ENCODE measurements around the gene FBLN1. TPM values are rescaled to one million over a fixed set of nuclear protein-coding genes. Genes with fewer than 3 reads are reported as not detected.
A peak's percentile ranks its signal among the peaks of the same experiment; 100 is the strongest.
"Not testable (repeated sequence)": the region's sequence is repeated elsewhere in the genome, so short reads cannot be mapped to it uniquely, and the experiment has no call there.

FBLN1 gene
- polyA plus RNA-seq, 1 experiment: 241 TPM

GRCh38 chr22:45600790-45601730 lies 98.4 kb downstream of the FBLN1 start:
- peak; percentile 42 for DNase-seq (ENCODE audit: low read depth, low spot score)
- ChIA-PET CTCF (no interaction called here), POLR2A (no interaction called here)
- H3K27me3 ChIP-seq (ENCODE audit: control insufficient read depth, insufficient read depth, low read length): no peaks in the 10 kb centered on the region
- no peak overlapping the region for H3K27ac ChIP-seq (ENCODE audit: low read depth, low read length)
- H3K4me3 ChIP-seq (ENCODE audit: low read depth, low read length): no peak overlapping the region
- peaks cover 3% of the 10 kb centered on the region for H3K9me3 ChIP-seq (ENCODE audit: control insufficient read depth, insufficient read depth, low read length)
- TF ChIP-seq, protein P1, sequence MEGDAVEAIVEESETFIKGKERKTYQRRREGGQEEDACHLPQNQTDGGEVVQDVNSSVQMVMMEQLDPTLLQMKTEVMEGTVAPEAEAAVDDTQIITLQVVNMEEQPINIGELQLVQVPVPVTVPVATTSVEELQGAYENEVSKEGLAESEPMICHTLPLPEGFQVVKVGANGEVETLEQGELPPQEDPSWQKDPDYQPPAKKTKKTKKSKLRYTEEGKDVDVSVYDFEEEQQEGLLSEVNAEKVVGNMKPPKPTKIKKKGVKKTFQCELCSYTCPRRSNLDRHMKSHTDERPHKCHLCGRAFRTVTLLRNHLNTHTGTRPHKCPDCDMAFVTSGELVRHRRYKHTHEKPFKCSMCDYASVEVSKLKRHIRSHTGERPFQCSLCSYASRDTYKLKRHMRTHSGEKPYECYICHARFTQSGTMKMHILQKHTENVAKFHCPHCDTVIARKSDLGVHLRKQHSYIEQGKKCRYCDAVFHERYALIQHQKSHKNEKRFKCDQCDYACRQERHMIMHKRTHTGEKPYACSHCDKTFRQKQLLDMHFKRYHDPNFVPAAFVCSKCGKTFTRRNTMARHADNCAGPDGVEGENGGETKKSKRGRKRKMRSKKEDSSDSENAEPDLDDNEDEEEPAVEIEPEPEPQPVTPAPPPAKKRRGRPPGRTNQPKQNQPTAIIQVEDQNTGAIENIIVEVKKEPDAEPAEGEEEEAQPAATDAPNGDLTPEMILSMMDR (IDR thresholded peaks at IDR 0.05; ENCODE audit: low read depth, low read length): no peak

- ChIA-PET POLR2A (interaction anchor here (0.7 kb wide), 1 partner anchor 147 kb away, joined by 3 read pairs; no protein-coding TSS in a partner anchor), CTCF (interaction anchor here (0.6 to 0.7 kb wide), 2 partner anchors 224 to 1037 kb away, joined by 5 to 6 read pairs; no protein-coding TSS in a partner anchor)
- H3K27ac ChIP-seq (ENCODE audit: low read depth, low read length): no peak overlapping the region
- no peak for DNase-seq (ENCODE audit: low read depth, low spot score)
- no peaks in the 10 kb centered on the region for H3K27me3 ChIP-seq (ENCODE audit: control insufficient read depth, insufficient read depth, low read length)
- H3K9me3 ChIP-seq (ENCODE audit: control insufficient read depth, insufficient read depth, low read length): peaks cover 3% of the 10 kb centered on the region
- TF ChIP-seq, protein P1 (IDR thresholded peaks at IDR 0.05; ENCODE audit: low read depth, low read length): no peak
- H3K4me3 ChIP-seq (ENCODE audit: low read depth, low read length): no peak overlapping the region
These were observed 99.5 kb downstream of the FBLN1 start for GRCh38 chr22:45602004-45602733.

- CTCF ChIA-PET: interaction anchor here (0.6 to 0.8 kb wide), 3 partner anchors 42 to 1038 kb away, joined by 3 to 6 read pairs (median 5); no protein-coding TSS in a partner anchor
- H3K9me3 ChIP-seq (ENCODE audit: control insufficient read depth, insufficient read depth, low read length): peaks cover 3% of the 10 kb centered on the region
- POLR2A ChIA-PET: interaction anchor here (0.6 to 0.7 kb wide), 2 partner anchors 49 to 148 kb away, joined by 3 to 6 read pairs; no protein-coding TSS in a partner anchor
- no peaks in the 10 kb centered on the region for H3K27me3 ChIP-seq (ENCODE audit: control insufficient read depth, insufficient read depth, low read length)
- TF ChIP-seq, protein P1 (IDR thresholded peaks at IDR 0.05; ENCODE audit: low read depth, low read length): no peak
- no peak overlapping the region for H3K4me3 ChIP-seq (ENCODE audit: low read depth, low read length)
- no peak overlapping the region for H3K27ac ChIP-seq (ENCODE audit: low read depth, low read length)
- no peak for DNase-seq (ENCODE audit: low read depth, low spot score)
These were observed 100.3 kb downstream of the FBLN1 start for GRCh38 chr22:45602824-45603595.

- ChIA-PET POLR2A (no interaction called here), CTCF (interaction anchor here (0.8 kb wide), 1 partner anchor 41 kb away, joined by 3 read pairs; no protein-coding TSS in a partner anchor)
- TF ChIP-seq, protein P1 (IDR thresholded peaks at IDR 0.05; ENCODE audit: low read depth, low read length): no peak
- no peak for DNase-seq (ENCODE audit: low read depth, low spot score)
- Histone ChIP-seq H3K9me3 (ENCODE audit: control insufficient read depth, insufficient read depth, low read length) (peaks cover 3% of the 10 kb centered on the region), H3K27me3 (ENCODE audit: control insufficient read depth, insufficient read depth, low read length) (no peaks in the 10 kb centered on the region), H3K27ac (ENCODE audit: low read depth, low read length) (no peak overlapping the region), H3K4me3 (ENCODE audit: low read depth, low read length) (no peak overlapping the region)
These were observed 100.9 kb downstream of the FBLN1 start for GRCh38 chr22:45603619-45604018.

DNA sequence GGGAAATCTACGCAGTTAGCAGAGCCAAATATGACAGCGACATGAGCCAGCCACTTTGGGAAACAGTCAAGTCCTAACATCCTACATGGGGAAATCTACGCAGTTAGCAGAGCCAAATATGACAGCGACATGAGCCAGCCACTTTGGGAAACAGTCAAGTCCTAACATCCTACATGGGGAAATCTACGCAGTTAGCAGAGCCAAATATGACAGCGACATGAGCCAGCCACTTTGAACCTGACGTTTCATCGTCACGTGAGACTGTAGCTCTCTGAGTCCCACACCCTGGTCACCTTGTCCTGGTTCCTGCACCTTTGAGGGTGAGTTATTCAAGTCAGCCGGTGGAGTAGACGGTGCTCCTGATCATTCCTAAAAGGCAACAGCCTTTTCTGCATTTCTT lies 105.4 kb downstream of the FBLN1 start:
- H3K9me3 ChIP-seq (ENCODE audit: control insufficient read depth, insufficient read depth, low read length); DNase-seq (ENCODE audit: low read depth, low spot score); POLR2A ChIA-PET; CTCF ChIA-PET; H3K4me3 ChIP-seq (ENCODE audit: low read depth, low read length); H3K27me3 ChIP-seq (ENCODE audit: control insufficient read depth, insufficient read depth, low read length); H3K27ac ChIP-seq (ENCODE audit: low read depth, low read length): not testable (repeated sequence)

Data from AG04450 (cell line).